Kidney (tissue), 14 donors: Measurements from ENCODE around the gene TCF4. TPM values are rescaled to one million over a fixed set of nuclear protein-coding genes. Genes with fewer than 3 reads are reported as not detected.

Experiments used
- DNase-seq, 5 donors: peaks; one replicate each; pipeline ENCODE4 v3.0.0-alpha.2; 2013 to 2020
- FAIRE-seq: peaks from 2 replicates; lab custom pipeline; 2012; peaks lifted over from hg19 to GRCh38; lab: Jason Lieb, UNC
- H3K27ac ChIP-seq, 2 donors: one replicate each; pipeline ENCODE4 v1.7.0; 2013; ENCODE audit warnings: low read depth in 2 of 2, low read length in 2 of 2, inconsistent platforms in 1 of 2
- H3K27me3 ChIP-seq: one replicate; pipeline ENCODE4 v1.7.1; 2013; ENCODE audit warnings: low read length, inconsistent platforms; ENCODE audit not compliant: control insufficient read depth, insufficient read depth
- H3K36me3 ChIP-seq, 3 donors: one replicate each; pipeline versions ENCODE4 v1.7.0 to v1.7.1; 2013; ENCODE audit warnings: low read length in 3 of 3, control low read depth in 1 of 3, inconsistent platforms in 1 of 3; ENCODE audit not compliant: insufficient read depth in 3 of 3, control insufficient read depth in 2 of 3
- H3K4me1 ChIP-seq, 3 donors: one replicate each; pipeline versions ENCODE4 v1.7.0 to v1.7.1; 2013; ENCODE audit warnings: low read length in 3 of 3, inconsistent platforms in 1 of 3, low read depth in 1 of 3; ENCODE audit not compliant: control insufficient read depth in 2 of 3, insufficient read depth in 2 of 3
- H3K4me3 ChIP-seq, 3 donors: one replicate each; pipeline versions ENCODE4 v1.7.0 to v1.8.1; 2013; ENCODE audit warnings: low read length in 3 of 3, control low read depth in 1 of 3, inconsistent platforms in 1 of 3
- H3K9ac ChIP-seq, 3 donors: one replicate each; pipeline versions ENCODE4 v1.7.0 to v1.7.1; 2013; ENCODE audit warnings: low read length in 3 of 3, control low read depth in 1 of 3, inconsistent platforms in 1 of 3
- H3K9me3 ChIP-seq, 3 donors: one replicate each; pipeline versions ENCODE4 v1.7.0 to v1.7.1; 2013; ENCODE audit warnings: low read length in 3 of 3, control low read depth in 1 of 3, inconsistent platforms in 1 of 3; ENCODE audit not compliant: control insufficient read depth in 2 of 3, insufficient read depth in 1 of 3
- CTCF ChIP-seq: IDR thresholded peaks from 3 replicates; pipeline ENCODE4 v1.5.1; 2012; ENCODE audit warnings: mild to moderate bottlenecking, moderate library complexity, borderline replicate concordance; ENCODE audit not compliant: insufficient read depth; ENCODE audit errors: extremely low read depth
- intact Hi-C: fragments of 100-400 bp; cut with DNase I; formaldehyde crosslinking; loops from one replicate; pipeline ENCODE4 v1.11.1; 2022
- polyA plus RNA-seq: library from polyadenylated mRNA; stranded (reverse); fragments of 350-450 nt; fragmentation: Illumina TruSeq; extraction: RNeasy Lipid Tissue Mini Kit (QIAGEN cat#74804); gene quantifications from one replicate; pipeline ENCODE4 v1.2.3, GENCODE V29; 2014; ENCODE audit warnings: low read depth, low replicate concordance; ENCODE audit not compliant: insufficient read depth
- total RNA-seq: library from RNA; stranded (reverse); fragmentation: NEBNext Ultra II Directional; extraction: Animal tissue kit (Norgen Biotek cat#: 25700); gene quantifications from one replicate; pipeline ENCODE4 v1.2.1, GENCODE V29; 2021
- donor health status: control.
- donor health status: control.
- donor health status: control.
- donor health status: control.
- donor health status: control.
- donor health status: DM: yes; HTN: yes; CAD: no.
- donor health status: Normal renal cell carcinoma (clear cell type).

Gene TCF4
- total and polyA plus RNA-seq, 2 donors from 2014 or later: 4.4 to 60.3 TPM

- no peaks in the 10 kb centered on the region for H3K4me1 ChIP-seq
- H3K9me3 ChIP-seq: no peaks in the 10 kb centered on the region
- no peak overlapping the region for H3K4me3 ChIP-seq
- no peak for TF ChIP-seq CTCF
- no peak overlapping the region for H3K27ac ChIP-seq
- H3K9ac ChIP-seq: no peak overlapping the region
- no peak for FAIRE-seq
- intact Hi-C loops: no loop called here
- no peak for DNase-seq
- no peaks in the 10 kb centered on the region for H3K27me3 ChIP-seq
- H3K36me3 ChIP-seq: no peaks in the 10 kb centered on the region
Measured at GRCh38 chr18:55458456-55459203, 129.4 kb downstream of the TCF4 start.

DNA sequence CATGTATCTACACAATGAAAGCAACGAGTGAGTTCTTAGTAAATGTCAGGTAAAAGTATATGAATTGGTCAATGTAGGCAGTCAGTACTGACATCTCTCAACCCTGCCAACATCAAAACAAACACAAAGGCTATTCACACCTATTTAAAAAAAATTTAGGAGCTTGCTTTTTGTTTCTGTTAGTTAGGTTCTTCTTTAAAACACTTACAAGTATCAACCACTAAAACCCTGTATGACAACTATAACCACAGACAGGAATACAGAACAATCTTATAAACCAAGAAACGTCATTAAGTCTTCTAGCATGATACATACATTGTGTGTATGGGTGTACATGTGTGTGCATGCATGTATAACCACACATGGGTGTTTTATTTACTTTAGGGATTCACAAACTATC is 131.0 kb downstream of the TCF4 start:
- Histone ChIP-seq H3K4me1 (no peaks in the 10 kb centered on the region), H3K9me3 (no peaks in the 10 kb centered on the region), H3K27ac (no peak overlapping the region), H3K36me3 (no peaks in the 10 kb centered on the region), H3K9ac (no peak overlapping the region), H3K27me3 (no peaks in the 10 kb centered on the region), H3K4me3 (no peak overlapping the region)
- intact Hi-C loops: no loop called here
- no peak for TF ChIP-seq CTCF
- DNase-seq (no peak), FAIRE-seq (no peak)

DNA sequence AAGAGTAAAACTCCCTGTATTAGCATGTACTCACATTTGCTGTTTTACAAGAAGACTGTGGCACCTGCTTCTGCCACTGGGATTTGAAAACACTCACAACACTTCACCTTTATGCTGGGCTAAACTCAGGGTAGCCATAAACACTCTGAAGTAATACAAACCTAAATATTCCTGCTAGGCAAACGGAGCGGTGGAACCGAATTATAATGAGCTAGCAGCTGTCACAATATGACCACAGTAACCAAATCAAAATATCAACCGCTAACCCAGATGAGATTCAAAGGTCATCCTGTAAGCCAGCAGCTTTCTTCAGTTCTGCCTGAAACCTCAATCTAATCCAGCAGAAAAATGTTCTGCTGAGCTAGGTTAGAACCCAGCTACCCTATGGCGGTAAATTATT is 132.1 kb downstream of the TCF4 start:
- Histone ChIP-seq H3K9me3 (no peaks in the 10 kb centered on the region), H3K4me1 (no peaks in the 10 kb centered on the region), H3K27me3 (no peaks in the 10 kb centered on the region), H3K9ac (no peak overlapping the region), H3K36me3 (no peaks in the 10 kb centered on the region), H3K4me3 (no peak overlapping the region), H3K27ac (no peak overlapping the region)
- intact Hi-C loops: no loop called here
- no peak for TF ChIP-seq CTCF
- DNase-seq: no peak
- no peak for FAIRE-seq

DNA sequence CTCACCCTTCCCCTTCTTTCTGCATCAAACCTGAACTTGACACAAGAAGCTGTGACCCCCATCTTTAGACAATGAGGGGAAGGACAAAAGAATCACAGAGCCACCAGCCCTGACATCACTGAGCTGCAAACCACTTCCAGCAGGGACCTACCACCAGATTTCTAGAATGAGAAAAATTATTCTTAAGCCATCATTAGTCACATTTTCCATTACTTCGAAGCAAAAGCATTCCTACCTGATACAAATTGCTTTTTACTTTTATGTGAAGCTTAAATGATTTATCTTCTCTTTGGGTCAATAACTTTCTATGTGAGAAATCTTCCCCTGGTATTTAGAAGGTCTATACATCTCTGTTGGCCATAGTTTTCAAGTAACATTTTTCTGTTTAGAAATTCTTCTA is 134.8 kb downstream of the TCF4 start:
- Histone ChIP-seq H3K27me3 (no peaks in the 10 kb centered on the region), H3K36me3 (no peaks in the 10 kb centered on the region), H3K4me1 (no peaks in the 10 kb centered on the region), H3K4me3 (no peak overlapping the region), H3K9ac (no peak overlapping the region), H3K9me3 (no peaks in the 10 kb centered on the region), H3K27ac (no peak overlapping the region)
- no peak for DNase-seq
- no peak for FAIRE-seq
- TF ChIP-seq CTCF: no peak
- intact Hi-C loops: no loop called here
